Endothelial cell of umbilical vein (primary cell): ENCODE measurements around the gene ASB7.

Experiments
- CTCF ChIP-seq, 2 donors: IDR thresholded peaks; 1 replicate in 1 of 2; 2 replicates in 1 of 2; pipeline ENCODE4 v1.5.1; 2011; ENCODE audit warnings: low read length in 2 of 2, mild to moderate bottlenecking in 2 of 2, moderate library complexity in 2 of 2, control low read depth in 1 of 2, inconsistent platforms in 1 of 2, low read depth in 1 of 2; ENCODE audit not compliant: insufficient read depth in 1 of 2; ENCODE audit errors: extremely low read depth in 1 of 2
- EZH2 ChIP-seq: IDR thresholded peaks from 2 replicates; pipeline ENCODE4 v1.6.1; 2012; ENCODE audit warnings: borderline replicate concordance, low read depth, mild to moderate bottlenecking, moderate library complexity, low read length, inconsistent platforms; ENCODE audit not compliant: severe bottlenecking
- FOS ChIP-seq: IDR thresholded peaks from 2 replicates; pipeline ENCODE4 v1.6.1; 2011; ENCODE audit warnings: mild to moderate bottlenecking, low read length, moderate library complexity, borderline replicate concordance; ENCODE audit not compliant: insufficient read depth
- GATA2 ChIP-seq: IDR thresholded peaks from 2 replicates; pipeline ENCODE4 v1.7.0; 2011; ENCODE audit warnings: low read depth, mild to moderate bottlenecking, moderate library complexity, mixed read lengths, low read length; ENCODE audit not compliant: insufficient read length, insufficient read depth
- JUN ChIP-seq: IDR thresholded peaks from 2 replicates; pipeline ENCODE4 v1.6.1; 2011; ENCODE audit warnings: borderline replicate concordance, low read depth; ENCODE audit not compliant: insufficient read length, insufficient read depth
- MAX ChIP-seq: IDR thresholded peaks from 2 replicates; pipeline ENCODE4 v1.6.1; 2011; ENCODE audit not compliant: insufficient read depth, insufficient read length
- MYC ChIP-seq: IDR thresholded peaks from one replicate; pipeline ENCODE4 v1.6.1; 2011; ENCODE audit warnings: mild to moderate bottlenecking, low read depth, low read length
- POLR2A ChIP-seq: IDR thresholded peaks from 2 replicates; pipeline ENCODE4 v1.6.1; 2012; ENCODE audit warnings: low read depth, mild to moderate bottlenecking, control low read depth, low read length
- POLR2AphosphoS5 ChIP-seq: IDR thresholded peaks from 2 replicates; pipeline ENCODE4 v1.6.1; 2012; ENCODE audit warnings: low read depth, mild to moderate bottlenecking, control low read depth, low read length, moderate library complexity; ENCODE audit not compliant: insufficient read depth

- TF ChIP-seq CTCF (IDR thresholded peaks at IDR 0.05; ENCODE audit: extremely low read depth in 1 of 2, insufficient read depth in 1 of 2, low read depth in 1 of 2, low read length in 2 of 2) (no peak), EZH2 (no peak), MYC (no peak), FOS (no peak), POLR2AphosphoS5 (no peak), GATA2 (no peak), JUN (no peak), POLR2A (no peak), MAX (no peak)
Measured at GRCh38 chr15:100566850-100567628, 35.4 kb upstream of the ASB7 start.
